DOHH2 (cell line): ENCODE results near the gene CNP.
A peak's percentile ranks its signal among the peaks of the same experiment; 100 is the strongest.

Experiments used
- H3F3A ChIP-seq: fragments of 200-600 bp; sonication (generic), shearing (Covaris generic); 2 replicates; pipeline ENCODE4 v1.6.0; 2016; ENCODE audit warnings: antibody characterized with exemption, mild to moderate bottlenecking; ENCODE audit not compliant: control insufficient read depth, insufficient read depth
- H3K27ac ChIP-seq: fragments of 200-600 bp; sonication (generic); 2 replicates; pipeline ENCODE4 v1.5.1; 2014; ENCODE audit warnings: low read depth, mild to moderate bottlenecking, low read length, moderate library complexity
- H3K27me3 ChIP-seq: fragments of 200-600 bp; sonication (generic); 2 replicates; pipeline ENCODE4 v1.6.1; 2014; ENCODE audit warnings: mild to moderate bottlenecking, low read length, mixed read lengths; ENCODE audit not compliant: control insufficient read depth
- H3K36me3 ChIP-seq: fragments of 200-600 bp; sonication (generic); 2 replicates; pipeline ENCODE4 v1.6.1; 2014; ENCODE audit warnings: mild to moderate bottlenecking, low read length, moderate library complexity, mixed read lengths; ENCODE audit not compliant: control insufficient read depth
- H3K4me1 ChIP-seq: fragments of 200-600 bp; sonication (generic); 2 replicates; pipeline ENCODE4 v1.6.1; 2014; ENCODE audit warnings: mild to moderate bottlenecking, low read length, mixed read lengths; ENCODE audit not compliant: control insufficient read depth
- H3K4me2 ChIP-seq: fragments of 200-600 bp; sonication (generic); 2 replicates; pipeline ENCODE4 v1.6.0; 2014; ENCODE audit warnings: mild to moderate bottlenecking, low read length, moderate library complexity
- H3K4me3 ChIP-seq: fragments of 200-600 bp; sonication (generic); 2 replicates; pipeline ENCODE4 v1.5.1; 2014; ENCODE audit warnings: mild to moderate bottlenecking, low read length, mixed read lengths
- H3K79me2 ChIP-seq: fragments of 200-600 bp; sonication (generic); 2 replicates; pipeline ENCODE4 v1.6.1; 2014; ENCODE audit warnings: mild to moderate bottlenecking, low read length, mixed read lengths; ENCODE audit not compliant: control insufficient read depth
- H3K9me2 ChIP-seq: fragments of 200-600 bp; sonication (generic); replicated peaks from 2 replicates; pipeline ENCODE4 v1.6.1; 2014; ENCODE audit warnings: mild to moderate bottlenecking, low read length, mixed read lengths; ENCODE audit not compliant: control insufficient read depth
- H3K9me3 ChIP-seq: fragments of 200-600 bp; sonication (generic); 2 replicates; pipeline ENCODE4 v1.6.1; 2014; ENCODE audit warnings: antibody characterized with exemption, low read length, mixed read lengths; ENCODE audit not compliant: control insufficient read depth, insufficient read depth
- H4K20me1 ChIP-seq: fragments of 200-600 bp; sonication (generic); 2 replicates; pipeline ENCODE4 v1.6.0; 2014; ENCODE audit warnings: low read depth, mild to moderate bottlenecking, antibody characterized with exemption, low read length, moderate library complexity; ENCODE audit not compliant: control insufficient read depth, insufficient read depth
- CTCF ChIP-seq: fragments of 200-600 bp; sonication (generic); IDR thresholded peaks from one replicate; pipeline ENCODE4 v1.5.1; 2014; ENCODE audit warnings: antibody characterized with exemption, mild to moderate bottlenecking, low read depth, low read length; ENCODE audit not compliant: poor library complexity, severe bottlenecking
- EZH2phosphoT487 ChIP-seq: fragments of 200-600 bp; sonication (generic); IDR thresholded peaks from 2 replicates; pipeline ENCODE4 v1.6.1; 2017; ENCODE audit warnings: borderline replicate concordance, mild to moderate bottlenecking, antibody characterized with exemption, low read length, moderate library complexity, mixed read lengths

CNP gene

GRCh38 chr17:42016411-42016831 lies 49.8 kb downstream of the CNP start:
- no peaks in the 10 kb centered on the region for H4K20me1 ChIP-seq
- no peak for TF ChIP-seq EZH2phosphoT487
- no peak for TF ChIP-seq CTCF
- peak overlapping the region; percentile 62 for H3K27ac ChIP-seq
- no peaks in the 10 kb centered on the region for H3K27me3 ChIP-seq
- H3K4me2 ChIP-seq = peak overlapping the region; percentile 96
- peaks cover 40% of the 10 kb centered on the region for H3K36me3 ChIP-seq
- no peaks in the 10 kb centered on the region for H3K9me2 ChIP-seq
- H3F3A ChIP-seq = no peaks in the 10 kb centered on the region
- H3K4me1 ChIP-seq = peaks cover 35% of the 10 kb centered on the region
- no peaks in the 10 kb centered on the region for H3K9me3 ChIP-seq
- H3K79me2 ChIP-seq = peaks cover 85% of the 10 kb centered on the region
- peak overlapping the region; percentile 93 for H3K4me3 ChIP-seq

- Histone ChIP-seq H3K4me3 (peak within 1 kb of the TSS; percentile 93), H3K4me2 (peak within 1 kb of the TSS; percentile 96), H3F3A (no peaks in the 10 kb centered on the region), H4K20me1 (no peaks in the 10 kb centered on the region), H3K9me3 (no peaks in the 10 kb centered on the region), H3K9me2 (no peaks in the 10 kb centered on the region), H3K79me2 (peaks cover 80% of the 10 kb centered on the region), H3K4me1 (peaks cover 35% of the 10 kb centered on the region), H3K27ac (peak within 1 kb of the TSS; percentile 62), H3K36me3 (peaks cover 35% of the 10 kb centered on the region), H3K27me3 (no peaks in the 10 kb centered on the region)
- TF ChIP-seq CTCF (no peak), EZH2phosphoT487 (no peak)
Observed at GRCh38 chr17:42016941-42017865, 50.6 kb downstream of the CNP start, which contains the start of gene DNAJC7. Gene DNAJC7, minus strand, starts transcription at chr17:42017439. Its CDS starts 23 bp downstream, at chr17:42017416.

- no peaks in the 10 kb centered on the region for H4K20me1 ChIP-seq
- H3K9me3 ChIP-seq = no peaks in the 10 kb centered on the region
- H3K4me1 ChIP-seq = peaks cover 35% of the 10 kb centered on the region
- TF ChIP-seq EZH2phosphoT487 (no peak), CTCF (no peak)
- H3K36me3 ChIP-seq = peaks cover 40% of the 10 kb centered on the region
- H3F3A ChIP-seq = no peaks in the 10 kb centered on the region
- peak overlapping the region; percentile 93 for H3K4me3 ChIP-seq
- no peaks in the 10 kb centered on the region for H3K27me3 ChIP-seq
- peak overlapping the region; percentile 96 for H3K4me2 ChIP-seq
- no peaks in the 10 kb centered on the region for H3K9me2 ChIP-seq
- H3K79me2 ChIP-seq = peaks cover 74% of the 10 kb centered on the region
- peak overlapping the region; percentile 62; the same call in 1 of the 2 replicates for H3K27ac ChIP-seq
Observed at GRCh38 chr17:42017866-42018200, 51.2 kb downstream of the CNP start.
